GM21717 (cell line): ENCODE results near the gene CCDC181.
"Not testable (repeated sequence)": the region's sequence is repeated elsewhere in the genome, so short reads cannot be mapped to it uniquely, and the experiment has no call there.

Experiments used
- ATAC-seq: cut with Tn5 transposase; IDR thresholded peaks from one replicate; pipeline ENCODE4 v1.9.1; 2021; ENCODE audit warnings: mild to moderate bottlenecking, moderate library complexity; ENCODE audit not compliant: unreplicated experiment

CCDC181 gene

GRCh38 chr1:169427081-169427641 lies at the start of gene CCDC181:
CCDC181 (minus strand) TSS chr1:169427474; CDS start chr1:169424927, 2,547 bp downstream.
- no peak for ATAC-seq

DNA sequence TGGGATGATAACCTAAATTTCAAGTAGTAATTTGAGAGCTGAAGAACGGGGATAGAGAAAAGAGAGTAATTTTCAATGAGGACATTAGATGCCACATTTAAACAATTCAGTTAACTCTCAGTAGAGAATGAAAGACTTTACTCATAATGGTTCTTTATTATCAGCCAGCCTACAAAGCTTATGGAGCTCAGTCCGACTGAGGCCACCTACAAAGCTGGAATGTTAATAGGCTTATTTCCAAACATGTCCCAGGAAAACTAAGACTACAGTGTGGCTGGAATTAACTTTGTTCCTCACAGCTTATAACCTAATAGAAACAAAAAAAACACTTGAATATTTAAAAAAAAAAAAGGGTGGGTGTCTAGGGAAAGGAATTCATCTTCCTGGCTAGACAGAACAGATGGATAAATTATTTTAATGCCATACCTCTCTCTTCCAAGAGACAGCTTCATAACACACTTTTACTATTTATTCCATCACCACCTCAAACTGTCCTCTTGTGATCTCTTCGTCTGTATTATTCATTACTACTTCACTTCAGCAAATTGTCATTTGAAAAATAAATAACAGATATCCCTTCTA lies 48.6 kb upstream of the CCDC181 start:
- ATAC-seq, result no peak

DNA sequence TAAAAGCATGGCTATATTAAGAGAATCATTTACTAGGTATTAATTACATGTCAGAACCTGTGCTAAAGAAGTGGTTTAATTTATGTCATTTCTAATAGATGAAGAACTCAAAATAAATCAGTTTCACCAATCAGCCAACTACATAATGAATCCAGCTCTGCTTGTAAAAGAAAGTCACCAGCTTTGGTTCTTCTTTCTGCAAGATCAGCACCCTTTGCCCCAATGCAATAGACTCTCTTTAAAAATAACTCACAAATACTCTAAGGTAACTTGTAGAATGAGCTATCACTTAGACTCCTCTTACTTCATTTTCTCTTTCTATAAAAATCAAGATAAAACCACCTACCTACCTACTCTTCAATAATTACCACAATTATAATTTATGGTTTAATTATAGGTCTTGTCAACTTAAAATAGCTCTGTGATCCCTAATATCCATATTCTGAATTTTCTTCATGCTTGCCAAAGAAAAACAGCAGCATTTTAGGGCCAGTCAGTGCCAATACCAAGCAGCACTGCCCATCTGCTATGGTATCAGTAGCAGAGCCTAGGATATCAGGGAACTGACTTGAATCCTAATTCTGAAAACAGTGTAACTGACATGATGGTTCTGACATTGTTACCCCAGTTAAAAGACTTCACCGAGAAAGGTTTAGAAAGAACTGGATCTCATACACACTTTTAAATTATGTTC lies 47.2 kb upstream of the CCDC181 start:
- ATAC-seq, result no peak

- no peak for ATAC-seq
These were observed 46.1 kb upstream of the CCDC181 start for GRCh38 chr1:169473347-169473746.

DNA sequence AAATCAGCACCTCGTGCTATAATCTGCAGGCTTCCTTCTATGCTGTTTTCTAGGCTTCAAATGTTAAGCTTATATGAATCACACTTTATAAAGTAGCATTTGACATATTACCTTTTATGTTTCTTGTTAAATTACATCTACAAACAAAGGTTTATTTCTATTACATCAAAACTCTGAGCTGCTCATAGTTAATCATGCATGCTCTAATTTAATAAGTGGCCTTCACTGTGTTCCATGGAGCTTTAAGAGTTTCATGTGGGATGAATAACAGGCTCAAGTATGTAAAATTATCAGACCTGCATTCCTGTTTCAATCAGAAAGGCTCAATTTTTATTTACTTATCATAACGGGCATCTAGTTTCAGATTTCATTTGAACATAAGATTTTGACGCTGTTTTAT lies 45.5 kb upstream of the CCDC181 start:
- no peak for ATAC-seq

DNA sequence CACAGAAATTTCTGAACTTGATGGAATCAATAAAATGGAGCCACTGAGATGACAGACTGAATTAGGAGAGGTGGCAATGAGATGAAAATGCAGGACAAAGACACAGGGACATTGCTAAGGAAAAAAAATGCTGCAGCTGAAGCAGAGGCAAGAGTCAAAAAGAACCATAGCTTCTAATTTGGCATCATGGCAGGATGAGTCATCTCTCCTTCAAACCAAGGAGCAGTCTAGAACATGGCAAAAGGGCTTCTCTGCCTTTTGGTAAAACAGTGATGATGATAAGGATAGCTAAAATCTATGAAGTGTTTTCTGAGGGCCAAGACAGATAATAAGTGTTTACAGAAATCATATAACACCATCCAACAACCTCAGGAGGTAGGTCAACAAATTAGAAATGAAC lies 41.7 kb upstream of the CCDC181 start:
- no peak for ATAC-seq

- ATAC-seq, result no peak
These were observed 39.3 kb upstream of the CCDC181 start for GRCh38 chr1:169466259-169467230.

- ATAC-seq, result no peak
These were observed 38.0 kb upstream of the CCDC181 start for GRCh38 chr1:169465281-169465680.

GRCh38 chr1:169462385-169462784 lies 35.1 kb upstream of the CCDC181 start:
- no peak for ATAC-seq

- ATAC-seq, result no peak
These were observed 34.2 kb upstream of the CCDC181 start for GRCh38 chr1:169461390-169462000.

DNA sequence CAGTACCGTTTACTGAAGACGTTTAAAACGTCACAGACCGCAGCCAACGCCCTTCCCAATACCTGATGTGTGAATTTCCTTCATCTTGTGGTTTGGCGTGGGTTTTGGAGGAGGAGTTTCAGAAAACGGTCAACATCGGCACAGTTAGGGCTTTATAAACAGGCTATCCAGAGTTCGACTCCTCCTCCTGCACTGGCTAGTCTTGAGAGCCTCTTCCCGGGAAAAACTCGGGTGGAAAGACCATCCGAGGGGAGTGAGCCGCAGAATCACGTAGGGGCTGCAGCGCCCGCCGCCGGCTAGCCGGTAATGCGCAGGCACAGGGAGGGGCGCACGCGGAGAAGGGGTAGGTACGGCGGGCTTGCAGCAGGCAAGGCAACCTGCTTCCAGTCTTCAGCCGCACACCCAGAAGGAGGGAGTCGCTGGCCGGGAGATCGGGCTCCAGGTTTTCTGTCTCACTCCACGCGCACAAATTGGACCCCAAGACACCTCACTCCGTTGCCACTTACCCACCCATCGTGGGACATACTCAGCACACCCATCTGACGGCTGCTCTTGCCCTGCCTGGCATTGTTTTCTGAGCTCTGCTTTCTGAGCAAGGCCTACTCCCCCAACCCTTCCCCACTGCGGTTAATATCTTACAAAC lies 33.0 kb upstream of the CCDC181 start:
- ATAC-seq, result no peak

- no peak for ATAC-seq
These were observed 30.2 kb upstream of the CCDC181 start for GRCh38 chr1:169457443-169457842.

DNA sequence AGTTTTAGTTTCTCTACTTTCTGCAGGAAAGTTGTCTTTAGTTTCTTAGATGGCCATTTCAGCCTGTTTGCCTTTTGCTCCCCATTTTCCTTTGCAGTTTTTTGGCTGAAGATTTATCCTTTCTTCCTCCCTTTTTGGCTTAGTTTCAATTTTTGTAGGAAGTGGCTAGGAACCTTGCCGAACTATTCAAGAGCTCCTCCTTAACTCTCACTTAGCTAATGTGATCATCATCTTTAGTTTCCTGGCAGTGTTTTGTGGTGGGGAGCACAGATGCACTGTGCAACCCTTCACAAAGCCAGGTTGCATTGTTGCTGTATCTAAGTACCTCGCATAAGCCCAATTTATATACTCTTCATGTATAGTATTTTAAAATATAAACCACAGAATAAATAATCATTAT lies 28.8 kb upstream of the CCDC181 start:
- no peak for ATAC-seq

GRCh38 chr1:169452921-169453320 lies 25.6 kb upstream of the CCDC181 start:
- no peak for ATAC-seq

- no peak for ATAC-seq
These were observed 24.0 kb upstream of the CCDC181 start for GRCh38 chr1:169451218-169451824.

GRCh38 chr1:169443923-169444322 lies 16.6 kb upstream of the CCDC181 start:
- no peak for ATAC-seq

GRCh38 chr1:169426174-169426705 lies 1.0 kb downstream of the CCDC181 start:
- no peak for ATAC-seq

GRCh38 chr1:169421309-169421708 lies 6.0 kb downstream of the CCDC181 start:
- no peak for ATAC-seq

DNA sequence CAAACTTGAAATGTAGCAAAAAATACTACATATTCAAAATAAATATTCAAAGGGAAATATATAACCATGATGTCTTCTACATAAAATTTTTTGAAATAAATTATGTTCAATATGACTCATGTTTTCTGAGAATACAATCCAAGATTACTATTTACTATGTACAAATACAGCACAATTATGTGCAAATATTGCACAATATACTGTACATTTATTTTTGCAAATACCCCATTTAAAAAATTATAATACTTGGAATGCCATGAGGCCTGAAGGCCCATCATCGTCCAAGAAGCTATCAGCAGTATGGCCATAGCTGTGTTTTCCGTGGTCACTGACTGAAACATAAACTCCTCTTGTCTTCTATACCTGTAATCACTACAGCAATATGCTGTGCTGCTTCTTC lies 12.3 kb downstream of the CCDC181 start:
- ATAC-seq, result no peak

DNA sequence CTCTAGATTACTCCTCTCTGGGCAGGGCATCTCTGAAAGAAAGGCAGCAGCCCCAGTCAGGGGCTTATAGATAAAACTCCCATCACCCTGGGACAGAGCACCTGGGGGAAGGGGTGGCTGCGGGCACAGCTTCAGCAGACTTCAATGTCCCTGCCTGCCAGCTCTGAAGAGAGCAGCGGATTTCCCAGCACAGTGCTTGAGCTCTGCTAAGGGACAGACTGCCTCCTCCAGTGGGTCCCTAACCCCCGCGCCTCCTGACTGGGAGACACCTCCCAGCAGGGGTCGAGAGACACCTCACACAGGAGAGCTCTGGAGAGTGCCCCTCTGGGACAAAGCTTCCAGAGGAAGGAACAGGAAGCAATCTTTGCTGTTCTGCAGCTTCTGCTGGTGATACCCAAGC lies 18.9 kb downstream of the CCDC181 start:
- not testable (repeated sequence) for ATAC-seq
